Stimulated activated CD4-positive, alpha-beta T cell treated with anti-CD3 and anti-CD28 coated beads, Interleukin-4, amount 100 ng/mL, for 48 hours (primary cell): Measurements from ENCODE around the gene MBD5.

Experiments
- DNase-seq, 2 donors: peaks; one replicate each; pipeline ENCODE4 v3.0.0-alpha.2; 2020; ENCODE audit warnings: low read depth in 2 of 2

MBD5 gene

DNA sequence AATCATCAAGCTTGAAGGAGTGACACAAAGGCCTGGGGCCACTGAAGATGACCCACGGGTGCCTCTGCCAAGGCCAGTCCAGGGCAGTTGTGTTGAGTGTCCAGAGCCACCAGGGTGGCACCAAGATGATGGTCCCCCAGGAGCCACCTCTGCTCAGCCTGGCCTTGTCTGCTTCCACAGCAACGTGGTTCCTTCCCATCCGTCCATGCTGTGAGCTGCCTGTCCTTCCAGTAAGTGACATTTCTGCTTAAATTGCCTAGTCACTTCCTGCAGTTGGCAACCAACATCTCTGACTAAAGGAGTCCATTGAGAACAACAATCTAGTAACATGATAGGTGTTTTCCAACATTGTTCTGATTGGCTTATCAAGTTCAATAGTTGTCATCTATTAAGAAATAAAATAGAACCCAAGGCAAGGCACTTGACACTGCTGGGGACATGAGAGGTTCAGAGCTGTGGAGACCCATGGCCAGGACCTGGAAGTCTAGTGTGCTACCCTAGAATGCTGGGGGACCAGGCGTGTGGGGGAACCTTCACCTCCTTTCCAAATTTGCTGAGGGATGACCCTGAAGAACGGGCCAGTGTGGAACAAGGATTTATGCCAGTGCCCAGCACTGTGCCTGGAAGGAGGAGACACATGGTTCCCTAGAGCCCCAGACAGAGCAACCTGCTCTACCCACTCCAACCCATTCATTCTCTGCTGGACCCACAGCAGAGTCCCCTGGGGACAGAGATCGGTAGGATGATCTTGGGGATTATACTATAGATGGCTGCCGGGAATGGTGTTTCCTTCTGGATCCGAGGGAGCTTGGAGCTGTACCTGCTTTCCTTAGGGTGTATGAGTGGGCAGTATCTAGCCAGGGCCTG lies 524.7 kb downstream of the MBD5 start:
- DNase-seq: no peak

DNA sequence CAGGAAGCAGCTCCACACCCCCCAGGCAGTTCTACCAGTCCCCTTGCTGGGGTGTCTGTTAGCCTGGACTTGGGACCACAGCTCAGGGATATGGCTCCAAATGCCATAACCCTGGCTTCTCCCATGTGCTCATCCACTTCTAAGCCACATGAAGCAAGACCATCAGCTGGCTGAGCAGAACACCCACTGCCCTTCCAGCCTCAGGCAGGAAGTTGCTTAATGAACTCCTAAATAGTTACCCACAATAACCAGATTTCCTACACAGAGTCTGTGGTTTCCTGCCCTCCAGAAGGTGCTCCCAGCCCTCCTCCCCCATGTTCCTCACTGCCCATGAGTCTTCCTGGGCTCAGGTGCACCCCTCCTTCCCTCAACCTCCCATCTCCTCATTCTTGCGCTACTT lies 525.4 kb downstream of the MBD5 start:
- DNase-seq: no peak

DNA sequence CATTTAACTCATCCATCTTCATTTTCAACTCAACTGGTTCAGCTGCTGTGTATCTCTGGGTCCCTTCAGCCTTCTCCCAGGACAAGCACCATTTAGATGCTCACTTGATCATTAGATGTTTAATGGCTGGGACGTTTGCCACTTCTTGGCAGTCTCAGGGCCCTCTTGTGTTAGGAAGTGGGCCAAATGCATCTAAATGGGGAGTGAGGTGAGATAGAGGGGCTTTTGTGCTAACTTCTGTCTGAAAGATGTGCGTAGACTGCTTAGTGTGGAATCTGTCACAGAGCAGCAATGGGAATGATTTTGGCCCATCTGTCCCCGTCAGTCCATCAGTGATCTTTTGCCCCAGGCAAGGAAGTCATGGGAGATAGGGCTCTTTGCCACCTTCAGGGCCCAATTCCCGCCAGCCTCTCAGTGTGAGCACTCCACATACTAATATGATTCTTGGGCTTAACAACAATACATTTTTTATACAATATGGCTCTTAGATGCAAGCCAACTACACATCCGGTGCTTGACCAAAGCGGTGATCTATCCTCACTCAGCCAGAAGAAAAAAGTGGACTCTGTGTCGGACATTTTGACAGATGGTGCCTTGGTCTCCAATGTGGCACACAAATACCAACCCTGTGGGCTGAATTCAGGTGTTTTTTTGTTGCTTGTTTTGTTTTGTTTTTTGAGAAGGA lies 528.0 kb downstream of the MBD5 start:
- no peak for DNase-seq

DNA sequence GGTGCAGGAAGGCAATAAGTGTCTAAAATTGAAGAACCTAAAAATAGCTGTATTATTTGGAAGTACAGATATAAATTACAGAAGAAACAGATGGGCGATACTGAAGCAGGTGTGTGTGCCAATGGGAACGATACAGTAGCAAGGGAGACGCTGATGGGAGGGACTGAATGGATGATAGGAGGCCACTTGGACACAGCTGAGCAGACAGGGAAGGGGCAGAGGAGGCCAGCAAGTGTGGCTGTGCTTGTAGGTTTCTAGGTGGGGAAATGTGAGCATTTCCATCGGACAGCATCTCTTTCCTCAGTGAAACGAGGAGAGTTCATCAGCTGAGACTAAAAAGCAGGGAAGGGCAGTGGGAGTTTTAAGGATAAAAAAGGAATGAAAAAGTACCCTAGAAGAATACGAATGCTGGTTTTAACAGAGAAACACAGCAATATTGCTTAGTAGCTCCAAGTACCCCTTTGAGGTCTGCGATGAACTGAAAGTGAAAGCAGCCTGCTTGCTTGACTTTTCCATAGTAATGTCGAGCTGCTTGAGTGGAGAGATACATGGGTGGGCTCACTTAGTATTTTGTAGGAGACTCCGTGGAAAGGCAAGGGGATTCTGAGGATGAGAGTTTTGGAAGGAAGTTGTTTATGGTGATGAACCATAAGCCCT lies 531.9 kb downstream of the MBD5 start:
- DNase-seq: no peak

DNA sequence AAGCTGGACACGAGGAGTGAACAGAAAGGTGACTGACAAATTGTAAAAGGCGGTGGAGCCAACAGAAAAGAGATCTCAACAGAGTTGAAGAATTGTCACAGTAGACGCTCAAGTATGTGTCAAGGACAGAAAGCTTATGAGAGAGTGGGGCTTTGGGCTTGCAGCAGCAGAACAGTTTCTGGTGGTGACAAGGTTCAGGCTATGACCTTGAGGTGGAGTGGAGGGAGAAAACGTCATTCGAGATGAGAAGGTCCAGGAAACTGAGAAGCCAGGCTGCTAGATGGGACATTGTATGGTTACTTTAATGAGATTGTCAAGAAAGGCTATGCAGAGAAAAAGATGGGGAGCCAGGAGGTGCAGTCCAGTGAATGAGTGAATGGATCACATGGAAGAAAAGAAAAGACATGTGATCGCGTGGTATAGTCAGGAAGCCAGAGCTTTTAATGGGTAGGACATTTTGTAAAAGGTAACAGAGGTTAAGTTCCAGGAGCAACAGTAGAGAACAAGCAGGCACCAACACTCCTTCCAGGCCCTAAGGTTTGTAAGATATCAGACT lies 532.5 kb downstream of the MBD5 start:
- DNase-seq: no peak

DNA sequence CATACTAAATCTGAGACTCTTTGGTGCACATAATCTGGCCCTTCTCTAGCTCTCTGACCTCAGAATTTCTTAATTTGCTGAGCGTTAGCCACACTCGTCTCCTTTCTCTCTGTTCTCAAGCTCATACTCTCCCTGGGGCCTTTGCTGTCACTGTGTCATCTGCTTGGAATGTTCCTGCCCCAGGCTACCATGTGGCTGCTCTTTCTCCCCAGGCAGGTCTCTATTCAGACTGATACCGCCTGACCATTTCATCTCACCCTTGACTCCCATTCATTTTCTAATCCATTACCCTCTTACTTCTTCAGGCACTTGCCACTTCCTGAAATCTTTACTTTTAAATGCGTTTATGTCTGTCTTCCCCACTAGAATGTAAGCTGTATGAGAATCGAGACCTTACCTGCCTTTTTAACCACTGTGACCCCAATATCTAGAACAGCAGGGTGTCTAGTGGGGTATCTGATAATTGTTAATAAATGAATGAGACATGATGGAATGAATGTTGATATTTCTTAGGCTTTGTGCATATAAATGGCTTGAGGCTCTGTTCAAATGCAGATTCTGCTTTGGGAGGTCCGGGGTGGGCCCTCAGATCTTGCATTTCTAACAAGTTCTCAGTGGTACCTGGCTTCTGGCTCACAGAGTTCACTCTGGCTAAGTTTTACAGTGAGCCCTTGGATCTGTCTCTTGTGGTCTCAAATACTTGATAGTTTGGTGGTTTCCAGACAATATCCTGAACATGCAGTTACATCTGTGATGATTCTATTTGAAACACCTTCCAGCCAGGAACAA lies 533.8 kb downstream of the MBD5 start:
- DNase-seq: no peak

DNA sequence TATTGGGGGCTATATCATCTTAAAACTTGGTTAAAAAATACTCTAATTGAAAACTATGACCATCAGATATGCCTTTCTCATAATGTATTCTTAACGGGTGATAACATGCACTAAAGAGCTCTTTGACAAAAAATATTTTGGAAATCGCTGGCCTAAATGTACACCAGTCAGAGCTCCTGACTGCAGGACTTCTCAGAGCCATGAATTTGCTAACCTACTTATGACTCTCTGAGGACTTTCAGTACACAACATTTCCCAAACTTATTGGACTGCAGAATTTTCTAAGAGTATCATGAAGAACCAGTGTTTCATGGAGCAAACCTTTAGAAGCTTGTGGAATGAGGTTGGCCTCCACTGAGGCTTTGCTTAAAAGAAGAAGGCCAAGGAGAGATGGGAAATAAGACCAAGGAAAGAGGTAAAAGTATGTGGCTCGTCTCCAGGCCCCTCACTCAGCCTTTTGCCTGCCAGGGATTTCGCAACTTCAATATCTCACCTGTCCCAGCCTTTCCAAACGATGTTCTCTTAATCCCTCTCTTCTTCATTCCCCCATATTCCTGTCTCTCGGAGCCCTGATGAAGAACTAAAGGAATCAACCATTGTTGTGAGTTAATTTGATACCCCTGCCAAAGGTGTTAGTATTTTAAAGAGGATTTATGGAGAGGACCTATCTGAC lies 534.9 kb downstream of the MBD5 start:
- no peak for DNase-seq

DNA sequence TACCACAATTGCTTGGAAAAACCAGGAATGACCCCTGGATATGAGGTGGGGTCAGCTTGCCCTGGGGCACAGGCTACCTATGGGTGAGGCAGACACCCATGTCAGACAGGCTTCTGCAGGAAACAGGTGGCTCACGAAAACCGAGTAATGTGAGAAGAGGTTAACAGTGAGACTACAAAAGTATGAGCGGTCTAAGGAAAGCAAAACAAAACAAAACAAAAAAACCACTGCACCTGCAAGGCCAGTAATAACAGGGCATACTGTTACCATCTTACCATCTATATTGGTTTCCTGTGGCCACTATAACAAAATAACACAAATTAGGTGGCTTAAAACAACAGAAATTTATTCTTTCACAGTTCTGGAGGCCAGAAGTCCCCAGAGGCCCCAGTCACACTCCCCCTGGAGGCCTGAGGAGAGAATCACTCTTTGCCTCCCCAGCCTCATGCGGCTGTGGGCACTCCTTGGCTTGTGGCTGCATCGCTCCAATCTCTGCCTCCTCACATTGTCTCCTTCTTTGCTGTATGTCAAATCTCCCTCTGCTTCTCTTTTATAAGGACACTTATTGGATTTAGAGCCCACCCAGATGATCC lies 537.0 kb downstream of the MBD5 start:
- DNase-seq: no peak

DNA sequence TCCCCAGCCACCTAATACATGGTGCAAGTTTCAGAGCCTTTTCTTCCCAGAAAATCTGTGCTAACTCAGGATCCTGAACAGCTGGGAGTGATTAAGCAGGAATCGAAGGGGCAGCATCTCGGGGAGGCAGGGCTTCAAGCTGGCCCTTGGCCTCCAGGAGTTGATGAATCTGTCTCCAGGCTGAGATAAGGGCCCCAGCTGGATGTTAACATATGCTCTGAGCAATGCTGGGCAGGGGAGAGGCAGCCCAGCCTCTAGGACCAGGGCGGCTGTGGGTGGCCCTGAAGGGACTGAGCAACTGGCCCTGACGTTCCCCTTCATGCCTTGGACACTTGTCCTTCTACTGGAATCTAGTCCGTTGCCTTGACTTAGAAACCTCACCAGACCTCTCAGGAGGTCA lies 539.6 kb downstream of the MBD5 start:
- no peak for DNase-seq

DNA sequence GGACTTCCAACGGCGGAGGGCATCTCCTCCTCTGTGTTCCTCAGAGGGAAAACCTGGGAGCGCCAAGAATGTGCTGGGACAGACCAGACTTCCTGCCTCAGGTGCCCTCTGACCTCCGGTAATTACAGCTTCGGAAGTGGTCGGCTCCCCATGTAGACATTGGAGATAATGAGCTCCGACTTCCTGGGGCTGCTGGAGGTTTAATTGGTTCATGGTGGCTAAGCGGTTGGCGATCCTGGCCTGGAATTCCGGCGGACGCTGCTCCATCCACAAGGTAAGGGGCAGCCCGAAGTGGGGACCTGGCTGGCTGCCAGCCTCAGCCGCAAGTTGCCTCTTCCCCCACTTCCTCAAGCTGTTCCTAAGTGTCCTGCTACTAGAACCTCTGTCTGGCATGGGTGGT lies 540.5 kb downstream of the MBD5 start:
- no peak for DNase-seq

DNA sequence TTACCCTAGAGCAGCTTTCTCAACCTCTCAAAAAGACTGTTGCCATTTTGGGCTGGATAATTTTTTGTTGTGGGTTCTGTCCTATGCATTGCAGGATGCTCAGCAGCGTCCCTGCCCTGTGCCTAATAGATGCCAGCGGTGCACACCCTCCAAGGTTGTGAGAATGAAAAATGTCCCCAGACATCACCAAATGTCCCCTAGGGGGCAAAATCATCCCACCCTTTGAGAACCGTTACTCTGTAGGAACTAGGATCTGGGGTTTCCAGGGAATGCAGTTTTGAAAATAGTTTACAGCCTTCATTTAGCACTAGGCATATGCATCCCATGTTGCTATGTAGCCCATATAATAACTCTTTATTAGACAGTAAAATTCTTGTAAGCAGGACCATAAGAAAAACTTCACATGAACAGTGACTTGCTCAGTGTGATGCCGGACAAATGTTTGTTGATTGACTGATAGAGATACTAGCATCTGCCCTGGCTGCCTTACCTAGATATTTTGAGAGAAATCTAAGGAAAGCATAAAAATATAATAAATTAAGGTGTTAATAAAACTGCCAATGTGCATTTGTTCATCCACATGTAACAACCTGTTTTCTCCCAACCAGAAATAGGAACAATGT lies 544.5 kb downstream of the MBD5 start:
- DNase-seq: no peak
